HEK293 (cell line): ENCODE results near the gene GJD4.

Experiments
- CTCF ChIA-PET: fragments of 350-600 bp; formaldehyde crosslinking; extraction: SDS; loops from one replicate; lab custom pipeline; 2021; ENCODE audit warnings: antibody characterized with exemption; lab: Yijun Ruan, JAX
- POLR2A ChIA-PET: fragments of 300-600 bp; formaldehyde crosslinking; extraction: SDS; loops from one replicate; lab custom pipeline; 2020; ENCODE audit warnings: antibody characterized with exemption, inconsistent platforms; lab: Yijun Ruan, JAX
- H3K27ac ChIP-seq: fragments of 200-500 bp; sonication (Bioruptor generic); 2 replicates; pipeline ENCODE4 v1.5.1; 2014; ENCODE audit warnings: low read depth, low read length, control low read depth, inconsistent platforms; ENCODE audit errors: extremely low read depth
- H3K36me3 ChIP-seq, 2 experiments: fragments of 200-500 bp in 1 of 2; sonication (Bioruptor generic) in 1 of 2; 1 replicate in 1 of 2; 2 replicates in 1 of 2; pipeline ENCODE4 v1.5.1; 2014 to 2017; ENCODE audit warnings: inconsistent platforms in 2 of 2, low read length in 2 of 2; ENCODE audit not compliant: control insufficient read depth in 2 of 2, insufficient read depth in 1 of 2
- H3K4me1 ChIP-seq: fragments of 200-500 bp; sonication (Bioruptor generic); 2 replicates; pipeline ENCODE4 v1.5.1; 2014; ENCODE audit warnings: mild to moderate bottlenecking, low read length, inconsistent platforms; ENCODE audit not compliant: control insufficient read depth, insufficient read depth
- H3K4me3 ChIP-seq: 2 replicates; pipeline ENCODE4 v1.5.1; 2011; ENCODE audit warnings: low read depth, mild to moderate bottlenecking, control low read depth, low read length, moderate library complexity
- H3K9me3 ChIP-seq: fragments of 200-500 bp; sonication (Bioruptor generic); 2 replicates; pipeline ENCODE4 v1.5.1; 2014; ENCODE audit warnings: low read depth, low read length, inconsistent platforms; ENCODE audit not compliant: control insufficient read depth, insufficient read depth
- GLIS2 ChIP-seq: fragments of 450-650 bp; formaldehyde crosslinking; IDR thresholded peaks from 2 replicates; pipeline ENCODE4 v1.5.1; 2016; ENCODE audit warnings: missing biosample characterization, missing genetic modification characterization
- KLF8 ChIP-seq: fragments of 450-650 bp; formaldehyde crosslinking; IDR thresholded peaks from 2 replicates; pipeline ENCODE4 v1.5.1; 2016; ENCODE audit warnings: missing biosample characterization, missing genetic modification characterization
- SCRT1 ChIP-seq: fragments of 450-650 bp; formaldehyde crosslinking; IDR thresholded peaks from 2 replicates; pipeline ENCODE4 v1.5.1; 2016; ENCODE audit warnings: missing biosample characterization, missing genetic modification characterization, borderline replicate concordance
- SP7 ChIP-seq: fragments of 450-650 bp; formaldehyde crosslinking; IDR thresholded peaks from 2 replicates; pipeline ENCODE4 v1.5.1; 2016; ENCODE audit warnings: missing biosample characterization, missing genetic modification characterization
- ZBTB21 ChIP-seq: fragments of 450-650 bp; formaldehyde crosslinking; IDR thresholded peaks from 2 replicates; pipeline ENCODE4 v1.5.1; 2017; ENCODE audit warnings: missing biosample characterization, missing genetic modification characterization
- ZBTB44 ChIP-seq: fragments of 450-650 bp; IDR thresholded peaks from 2 replicates; pipeline ENCODE4 v1.5.1; 2018; ENCODE audit warnings: missing biosample characterization, mild to moderate bottlenecking, missing genetic modification characterization
- ZBTB49 ChIP-seq: fragments of 450-650 bp; formaldehyde crosslinking; IDR thresholded peaks from 2 replicates; pipeline ENCODE4 v1.5.1; 2016; ENCODE audit warnings: missing biosample characterization, missing genetic modification characterization, low read depth
- ZFP3 ChIP-seq: fragments of 450-650 bp; formaldehyde crosslinking; IDR thresholded peaks from 2 replicates; pipeline ENCODE4 v1.5.1; 2016; ENCODE audit warnings: low read depth, missing biosample characterization, missing genetic modification characterization
- ZNF140 ChIP-seq: fragments of 450-650 bp; formaldehyde crosslinking; IDR thresholded peaks from 2 replicates; pipeline ENCODE4 v1.5.1; 2016; ENCODE audit warnings: missing biosample characterization, missing genetic modification characterization
- ZNF24 ChIP-seq: fragments of 450-650 bp; formaldehyde crosslinking; IDR thresholded peaks from 2 replicates; pipeline ENCODE4 v1.5.1; 2016; ENCODE audit warnings: missing biosample characterization, missing genetic modification characterization
- ZNF473 ChIP-seq: fragments of 450-650 bp; formaldehyde crosslinking; IDR thresholded peaks from 2 replicates; pipeline ENCODE4 v1.5.1; 2017; ENCODE audit warnings: missing biosample characterization, missing genetic modification characterization
- ZNF701 ChIP-seq: fragments of 450-650 bp; formaldehyde crosslinking; IDR thresholded peaks from 2 replicates; pipeline ENCODE4 v1.5.1; 2016; ENCODE audit warnings: missing biosample characterization, missing genetic modification characterization
- ZNF704 ChIP-seq: fragments of 450-650 bp; formaldehyde crosslinking; IDR thresholded peaks from 2 replicates; pipeline ENCODE4 v1.5.1; 2016; ENCODE audit warnings: missing biosample characterization, missing genetic modification characterization
- ZNF76 ChIP-seq: fragments of 450-650 bp; formaldehyde crosslinking; IDR thresholded peaks from 2 replicates; pipeline ENCODE4; 2016; ENCODE audit warnings: low read depth, missing biosample characterization, missing genetic modification characterization, borderline replicate concordance
- ZNF830 ChIP-seq: fragments of 450-650 bp; IDR thresholded peaks from 2 replicates; pipeline ENCODE4 v1.5.0; 2018; ENCODE audit warnings: missing biosample characterization, missing genetic modification characterization, low read depth, mild to moderate bottlenecking, moderate library complexity
- ZNF837 ChIP-seq: fragments of 450-650 bp; formaldehyde crosslinking; IDR thresholded peaks from 2 replicates; pipeline ENCODE4 v1.5.1; 2016; ENCODE audit warnings: missing biosample characterization, missing genetic modification characterization
- TF ChIP-seq, protein P1 (sequence below): fragments of 450-650 bp; formaldehyde crosslinking; IDR thresholded peaks from 2 replicates; pipeline ENCODE4 v1.5.1; 2016; ENCODE audit warnings: missing biosample characterization, missing genetic modification characterization
- TF ChIP-seq, protein P2 (sequence below): fragments of 450-650 bp; formaldehyde crosslinking; conservative IDR thresholded peaks from 2 replicates; pipeline ENCODE4 v1.5.1; 2016; ENCODE audit warnings: low read depth, missing biosample characterization, missing genetic modification characterization

GJD4 gene

DNA sequence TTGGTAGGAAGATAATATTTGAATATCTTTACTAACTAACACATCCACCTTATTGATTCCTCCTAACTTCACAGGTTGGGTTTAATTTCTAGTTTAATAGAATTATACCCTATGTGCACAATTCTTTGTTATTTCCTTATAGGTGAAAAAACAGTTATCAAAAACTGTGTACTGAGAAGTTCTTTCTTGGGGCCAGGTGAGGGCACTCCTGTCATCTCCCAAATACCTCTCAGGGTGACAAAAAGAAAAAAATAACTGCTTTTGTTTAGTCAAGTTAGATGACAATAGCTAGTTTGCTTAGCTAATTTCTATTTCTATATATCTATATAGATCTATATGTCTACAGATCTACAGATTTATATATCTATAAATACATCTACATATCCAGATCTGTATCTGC, 26.9 kb downstream of the GJD4 start (continued):
- TF ChIP-seq, protein P1, sequence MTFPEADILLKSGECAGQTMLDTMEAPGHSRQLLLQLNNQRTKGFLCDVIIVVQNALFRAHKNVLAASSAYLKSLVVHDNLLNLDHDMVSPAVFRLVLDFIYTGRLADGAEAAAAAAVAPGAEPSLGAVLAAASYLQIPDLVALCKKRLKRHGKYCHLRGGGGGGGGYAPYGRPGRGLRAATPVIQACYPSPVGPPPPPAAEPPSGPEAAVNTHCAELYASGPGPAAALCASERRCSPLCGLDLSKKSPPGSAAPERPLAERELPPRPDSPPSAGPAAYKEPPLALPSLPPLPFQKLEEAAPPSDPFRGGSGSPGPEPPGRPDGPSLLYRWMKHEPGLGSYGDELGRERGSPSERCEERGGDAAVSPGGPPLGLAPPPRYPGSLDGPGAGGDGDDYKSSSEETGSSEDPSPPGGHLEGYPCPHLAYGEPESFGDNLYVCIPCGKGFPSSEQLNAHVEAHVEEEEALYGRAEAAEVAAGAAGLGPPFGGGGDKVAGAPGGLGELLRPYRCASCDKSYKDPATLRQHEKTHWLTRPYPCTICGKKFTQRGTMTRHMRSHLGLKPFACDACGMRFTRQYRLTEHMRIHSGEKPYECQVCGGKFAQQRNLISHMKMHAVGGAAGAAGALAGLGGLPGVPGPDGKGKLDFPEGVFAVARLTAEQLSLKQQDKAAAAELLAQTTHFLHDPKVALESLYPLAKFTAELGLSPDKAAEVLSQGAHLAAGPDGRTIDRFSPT = no peak
- TF ChIP-seq ZFP3 (tag by site-specific recombination) = no peak
- no peak for TF ChIP-seq ZBTB49 (tag by site-specific recombination)
- TF ChIP-seq GLIS2 (tag by site-specific recombination) = no peak
- TF ChIP-seq, all 188 proteins: peak for 0

GRCh38 chr10:35633006-35633980, 28.2 kb downstream of the GJD4 start:
- Histone ChIP-seq H3K9me3 (no peaks in the 10 kb centered on the region), H3K4me3 (no peak overlapping the region), H3K4me1 (no peaks in the 10 kb centered on the region), H3K36me3 (no peaks in the 10 kb centered on the region), H3K27ac (no peak overlapping the region)
- ChIA-PET POLR2A (no interaction called here), CTCF (interaction anchor here (0.7 to 2.4 kb wide), 4 partner anchors 26 to 1146 kb away, joined by 3 to 10 read pairs (median 6); no protein-coding TSS in a partner anchor)
- no peak for TF ChIP-seq ZNF76 (tag by site-specific recombination)

DNA sequence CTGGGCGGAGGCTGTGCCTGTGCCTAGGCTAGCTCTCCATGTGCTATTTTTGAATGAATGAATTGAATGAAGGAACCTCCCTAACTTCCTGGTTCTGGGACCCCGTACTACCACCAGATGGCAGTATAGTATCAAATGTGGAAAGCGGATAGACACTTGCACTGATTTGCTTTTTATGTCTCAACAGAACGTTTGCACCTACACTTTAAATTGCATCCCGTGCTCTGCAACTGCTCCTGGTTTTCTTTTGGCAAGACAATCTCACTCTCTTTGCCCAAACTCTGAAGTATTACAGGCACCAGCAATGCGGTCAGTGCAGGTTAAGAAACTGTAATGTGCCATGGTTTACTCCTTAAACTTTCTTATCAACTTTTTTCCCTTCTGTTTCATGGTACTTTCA, 30.4 kb downstream of the GJD4 start:
- H3K9me3 ChIP-seq = no peaks in the 10 kb centered on the region
- POLR2A ChIA-PET = interaction anchor here (0.6 kb wide), 1 partner anchor 516 kb away, joined by 4 read pairs; no protein-coding TSS in a partner anchor
- peaks cover 0 to 6% of the 10 kb centered on the region in 2 experiments; a peak in 1 of 3 replicates for H3K36me3 ChIP-seq
- TF ChIP-seq KLF8 (no peak), ZNF830 (tag by site-specific recombination) (no peak), ZNF473 (tag by site-specific recombination) (no peak), ZNF837 (no peak), SP7 (peak; percentile 39; the same call in 1 of the 2 replicates), ZBTB21 (tag by site-specific recombination) (no peak), ZNF140 (tag by site-specific recombination) (no peak), ZBTB44 (peak; percentile 89), ZNF701 (tag by site-specific recombination) (no peak), ZNF24 (tag by site-specific recombination) (peak; percentile 99), GLIS2 (tag by site-specific recombination) (no peak), SCRT1 (tag by site-specific recombination) (no peak), ZNF704 (tag by site-specific recombination) (no peak)
- TF ChIP-seq, protein P2, sequence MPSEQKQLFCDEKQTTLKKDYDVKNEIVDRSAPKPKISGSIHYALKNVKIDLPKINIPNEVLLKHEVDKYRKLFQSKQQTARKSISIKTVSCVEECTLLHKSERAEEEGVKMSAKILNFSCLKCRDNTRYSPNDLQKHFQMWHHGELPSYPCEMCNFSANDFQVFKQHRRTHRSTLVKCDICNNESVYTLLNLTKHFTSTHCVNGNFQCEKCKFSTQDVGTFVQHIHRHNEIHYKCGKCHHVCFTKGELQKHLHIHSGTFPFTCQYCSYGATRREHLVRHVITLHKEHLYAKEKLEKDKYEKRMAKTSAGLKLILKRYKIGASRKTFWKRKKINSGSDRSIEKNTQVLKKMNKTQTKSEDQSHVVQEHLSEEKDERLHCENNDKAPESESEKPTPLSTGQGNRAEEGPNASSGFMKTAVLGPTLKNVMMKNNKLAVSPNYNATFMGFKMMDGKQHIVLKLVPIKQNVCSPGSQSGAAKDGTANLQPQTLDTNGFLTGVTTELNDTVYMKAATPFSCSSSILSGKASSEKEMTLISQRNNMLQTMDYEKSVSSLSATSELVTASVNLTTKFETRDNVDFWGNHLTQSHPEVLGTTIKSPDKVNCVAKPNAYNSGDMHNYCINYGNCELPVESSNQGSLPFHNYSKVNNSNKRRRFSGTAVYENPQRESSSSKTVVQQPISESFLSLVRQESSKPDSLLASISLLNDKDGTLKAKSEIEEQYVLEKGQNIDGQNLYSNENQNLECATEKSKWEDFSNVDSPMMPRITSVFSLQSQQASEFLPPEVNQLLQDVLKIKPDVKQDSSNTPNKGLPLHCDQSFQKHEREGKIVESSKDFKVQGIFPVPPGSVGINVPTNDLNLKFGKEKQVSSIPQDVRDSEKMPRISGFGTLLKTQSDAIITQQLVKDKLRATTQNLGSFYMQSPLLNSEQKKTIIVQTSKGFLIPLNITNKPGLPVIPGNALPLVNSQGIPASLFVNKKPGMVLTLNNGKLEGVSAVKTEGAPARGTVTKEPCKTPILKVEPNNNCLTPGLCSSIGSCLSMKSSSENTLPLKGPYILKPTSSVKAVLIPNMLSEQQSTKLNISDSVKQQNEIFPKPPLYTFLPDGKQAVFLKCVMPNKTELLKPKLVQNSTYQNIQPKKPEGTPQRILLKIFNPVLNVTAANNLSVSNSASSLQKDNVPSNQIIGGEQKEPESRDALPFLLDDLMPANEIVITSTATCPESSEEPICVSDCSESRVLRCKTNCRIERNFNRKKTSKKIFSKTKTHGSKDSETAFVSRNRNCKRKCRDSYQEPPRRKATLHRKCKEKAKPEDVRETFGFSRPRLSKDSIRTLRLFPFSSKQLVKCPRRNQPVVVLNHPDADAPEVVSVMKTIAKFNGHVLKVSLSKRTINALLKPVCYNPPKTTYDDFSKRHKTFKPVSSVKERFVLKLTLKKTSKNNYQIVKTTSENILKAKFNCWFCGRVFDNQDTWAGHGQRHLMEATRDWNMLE (tag by site-specific recombination) = no peak

More for the DNA sequence above, 30.4 kb downstream of the GJD4 start:
- no peak overlapping the region for H3K27ac ChIP-seq
- peaks cover 3% of the 10 kb centered on the region for H3K4me1 ChIP-seq
- H3K4me3 ChIP-seq = no peak overlapping the region
- CTCF ChIA-PET = interaction anchor here (0.6 to 4.2 kb wide), 40 partner anchors 9 to 1748 kb away, joined by 3 to 55 read pairs (median 4); no protein-coding TSS in a partner anchor
